HG03175 (cell line): Measurements from ENCODE around the gene MRPL1.
"Not testable (repeated sequence)": the region's sequence is repeated elsewhere in the genome, so short reads cannot be mapped to it uniquely, and the experiment has no call there.

Source experiments
- ATAC-seq: cut with Tn5 transposase; IDR thresholded peaks from one replicate; pipeline ENCODE4 v1.9.1; 2021; ENCODE audit warnings: mild to moderate bottlenecking, moderate library complexity; ENCODE audit not compliant: unreplicated experiment

The MRPL1 gene

DNA sequence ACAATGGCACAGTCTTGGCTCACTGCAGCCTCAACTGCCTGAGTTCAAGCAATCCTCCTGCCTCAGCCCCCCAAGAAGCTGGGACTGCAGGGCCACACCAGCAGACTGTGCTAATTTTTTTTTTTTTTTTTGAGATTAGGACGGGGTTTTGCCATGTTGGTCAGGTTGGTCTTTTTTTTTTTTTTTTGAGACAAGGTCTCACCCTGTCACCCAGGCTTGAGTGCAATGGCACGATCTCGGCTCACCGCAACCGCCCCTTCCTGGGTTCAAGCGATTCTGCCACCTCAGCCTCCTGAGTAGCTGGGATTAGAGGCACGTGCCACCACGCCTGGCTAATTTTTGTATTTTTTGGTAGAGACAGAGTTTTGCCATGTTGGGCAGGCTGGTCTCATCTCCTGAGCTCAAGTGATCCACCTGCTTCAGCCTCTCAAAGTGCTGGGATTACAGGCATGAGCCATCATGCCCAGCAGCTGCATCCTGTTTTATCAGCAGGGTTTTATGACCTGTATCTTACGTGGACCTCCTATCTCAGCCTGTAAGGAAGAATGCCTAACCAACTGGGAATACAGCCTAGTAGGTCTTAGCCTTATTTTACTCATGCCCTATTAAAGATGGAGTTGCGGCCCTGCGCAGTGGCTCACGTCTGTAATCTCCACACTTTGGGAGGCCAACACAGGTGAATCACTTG lies 13.2 kb upstream of the MRPL1 start:
- ATAC-seq: no peak

DNA sequence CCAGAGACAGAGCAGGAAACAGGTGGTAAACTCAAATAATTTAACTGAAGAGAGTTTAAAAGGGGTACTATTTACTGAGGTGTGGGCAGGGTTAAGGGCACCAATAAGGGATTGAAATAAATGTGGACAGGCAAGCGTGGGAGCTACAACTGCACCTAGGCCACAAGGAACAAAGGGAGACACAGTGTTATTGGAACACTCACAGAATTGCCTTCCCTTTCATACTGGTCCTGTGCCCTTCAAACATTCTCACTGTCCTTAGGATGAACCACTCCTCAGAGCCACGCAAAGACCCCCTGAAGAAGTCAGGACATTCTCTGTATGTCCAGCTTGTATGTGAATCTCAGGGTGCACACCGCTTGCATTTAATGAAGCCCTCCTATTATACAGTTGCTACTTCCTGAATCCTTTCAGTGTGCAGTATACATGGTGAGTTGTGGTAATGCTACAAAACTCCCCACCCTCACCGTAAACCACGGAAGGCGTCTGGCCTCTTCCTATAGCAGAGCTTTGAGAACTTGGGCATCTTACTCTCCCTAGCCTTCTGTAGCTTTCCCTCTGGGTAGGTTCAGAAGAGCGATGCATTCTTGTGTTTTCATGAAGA lies 9.6 kb upstream of the MRPL1 start:
- ATAC-seq: peak; percentile 92

DNA sequence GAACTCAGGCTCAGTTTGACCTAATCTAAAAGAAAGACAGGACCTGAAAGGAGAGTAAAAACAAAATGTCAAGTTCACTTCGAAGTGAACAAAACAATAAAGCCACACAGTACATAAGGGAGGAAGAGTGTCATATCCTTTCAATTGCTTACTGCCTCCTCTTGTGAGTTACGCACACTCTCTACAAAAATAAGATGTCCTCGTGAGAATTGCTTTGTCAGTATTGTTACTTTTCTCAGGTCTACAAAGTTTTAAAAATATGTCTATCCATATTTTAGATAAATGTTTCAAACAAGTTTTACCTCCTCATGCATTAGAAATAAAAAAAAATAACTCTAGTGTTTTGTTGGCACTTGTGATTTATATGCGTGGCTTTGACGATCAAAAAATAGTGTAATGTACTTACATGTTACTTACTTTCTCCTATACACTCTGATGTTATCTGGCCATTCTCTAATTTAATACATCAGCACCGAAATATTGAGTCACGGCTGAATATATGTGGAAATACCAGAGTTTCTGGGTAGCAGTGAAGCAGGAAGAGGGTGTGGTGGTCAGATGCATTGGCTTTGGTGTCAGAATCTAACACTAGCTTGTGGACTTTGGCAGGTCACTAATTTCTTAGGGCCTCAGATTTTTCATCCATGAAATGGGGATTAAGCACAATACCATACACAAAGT lies 8.1 kb upstream of the MRPL1 start:
- ATAC-seq: no peak

DNA sequence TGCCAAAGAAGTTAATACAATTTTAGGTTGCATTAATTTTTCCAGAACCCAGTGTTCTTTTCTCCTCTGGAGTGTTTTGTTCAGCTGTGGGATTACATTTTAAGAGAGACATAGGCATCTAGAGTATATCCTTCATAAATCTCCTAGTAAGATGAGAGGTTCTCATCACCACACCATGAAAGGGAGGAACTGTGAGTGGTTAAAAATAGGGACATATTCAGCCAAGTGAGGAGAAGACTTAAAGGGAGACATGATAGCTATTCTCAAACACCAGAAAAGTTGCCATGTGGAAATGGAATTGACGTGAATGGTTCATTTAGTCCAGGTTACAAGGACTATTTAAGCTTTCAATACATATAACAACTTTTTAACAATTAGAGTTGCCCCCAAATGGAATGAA lies 6.5 kb upstream of the MRPL1 start:
- ATAC-seq: no peak

DNA sequence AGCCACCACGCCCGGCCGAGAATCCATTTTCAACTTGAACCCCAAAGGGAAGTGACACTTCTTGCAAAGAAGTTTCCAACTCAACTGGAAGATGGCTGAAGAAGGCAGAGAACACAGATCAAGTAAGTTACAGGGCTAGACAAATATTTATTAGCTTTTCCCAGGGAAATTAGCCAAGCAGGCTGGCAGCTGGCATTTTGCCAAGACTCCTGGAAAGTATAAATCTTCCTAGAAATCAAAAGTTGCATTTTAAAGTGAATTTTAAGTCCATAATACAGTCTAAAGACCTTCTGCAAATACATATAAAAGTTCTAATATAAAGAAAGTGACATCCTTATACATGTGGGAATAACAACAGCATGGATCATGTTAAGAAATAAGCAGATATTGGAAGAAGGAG lies 3.4 kb upstream of the MRPL1 start:
- ATAC-seq: no peak

DNA sequence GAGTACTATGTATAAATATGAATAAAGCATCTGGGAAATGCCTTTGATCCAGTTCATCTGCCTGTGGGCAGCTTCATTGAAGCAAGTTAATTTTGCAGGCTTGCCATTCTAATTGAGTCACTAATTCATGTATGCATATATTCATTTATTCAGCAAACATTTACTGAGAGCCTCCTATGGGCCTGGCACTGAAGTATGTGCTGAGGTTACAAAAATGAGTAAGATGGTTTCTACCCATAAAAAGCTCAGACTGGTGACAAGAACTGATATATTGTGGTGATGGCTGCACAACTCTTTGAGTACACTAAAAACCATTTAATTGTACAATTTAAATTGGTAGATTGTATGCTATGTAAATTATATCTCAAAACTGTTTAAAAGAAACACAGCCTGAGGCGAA lies 1.1 kb upstream of the MRPL1 start:
- ATAC-seq: peak; percentile 16

DNA sequence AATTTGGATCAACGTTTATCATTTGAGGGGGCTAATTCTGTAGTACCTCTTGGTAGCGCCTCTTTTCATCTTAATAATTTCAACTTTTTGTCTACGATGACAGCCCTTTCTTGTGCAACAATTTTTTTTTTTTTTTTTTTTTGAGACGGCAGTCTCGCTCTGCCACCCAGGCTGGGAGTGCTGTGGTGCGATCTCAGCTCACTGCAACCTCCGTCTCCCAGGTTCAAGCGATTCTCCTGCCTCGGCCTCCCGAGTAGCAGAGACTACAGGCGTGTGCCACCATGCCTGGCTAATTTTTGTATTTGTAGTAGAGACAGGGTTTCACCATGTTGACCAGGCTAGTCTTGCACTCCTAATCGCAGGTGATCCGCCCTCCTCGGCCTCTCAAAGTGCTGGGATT lies 711 bp downstream of the MRPL1 start:
- not testable (repeated sequence) for ATAC-seq

DNA sequence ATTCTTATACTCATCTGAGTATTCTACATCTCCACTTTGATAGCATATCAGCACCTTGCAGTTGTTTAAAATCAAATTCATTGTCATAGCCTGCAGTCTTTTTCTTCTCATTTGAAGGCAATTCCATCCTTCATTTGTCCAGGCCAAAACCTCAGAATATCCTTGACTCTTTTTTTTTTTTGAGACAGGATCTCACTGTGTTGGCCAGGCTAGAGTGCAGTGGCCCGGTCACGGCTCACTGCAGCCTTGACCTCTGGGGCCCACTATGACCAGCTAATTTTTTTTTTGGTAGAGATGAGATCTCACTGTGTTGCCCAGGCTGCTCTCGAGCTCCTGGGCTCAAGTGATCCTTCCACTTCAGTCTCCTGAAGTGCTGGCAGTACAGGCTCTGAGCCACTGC lies 2.6 kb downstream of the MRPL1 start:
- no peak for ATAC-seq

DNA sequence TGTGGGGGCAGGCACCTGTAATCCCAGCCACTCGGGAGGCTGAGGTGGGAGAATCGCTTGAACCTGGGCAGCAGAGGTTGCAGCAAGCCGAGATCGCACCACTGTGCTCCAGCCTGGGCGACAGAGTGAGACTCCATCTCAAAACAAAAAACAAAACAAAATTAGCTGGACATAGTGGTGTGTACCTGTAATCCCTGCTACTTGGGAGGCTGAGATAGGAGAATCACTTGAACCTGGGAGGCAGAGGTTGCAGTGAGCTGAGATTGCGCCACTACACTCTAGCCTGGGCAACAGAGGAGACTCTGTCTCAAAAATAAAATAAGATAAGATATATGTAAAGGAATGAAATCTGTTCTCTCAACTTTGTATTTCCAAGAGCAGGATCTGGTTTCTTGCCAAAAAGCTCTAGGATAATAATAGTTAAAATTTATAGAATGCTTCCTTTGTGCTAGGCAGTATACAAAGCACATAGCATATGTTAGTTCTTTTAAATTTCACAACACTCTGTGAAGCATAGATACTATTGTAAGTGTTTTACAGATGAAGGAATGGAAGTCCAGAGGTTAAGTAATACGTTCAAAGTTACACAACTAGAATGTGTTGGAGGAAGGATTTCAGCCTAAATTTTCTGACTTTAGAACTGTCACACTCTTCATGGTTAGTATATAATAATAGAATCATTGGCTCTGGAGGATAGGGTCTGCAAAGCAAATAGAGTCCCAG lies 10.3 kb downstream of the MRPL1 start:
- no peak for ATAC-seq

DNA sequence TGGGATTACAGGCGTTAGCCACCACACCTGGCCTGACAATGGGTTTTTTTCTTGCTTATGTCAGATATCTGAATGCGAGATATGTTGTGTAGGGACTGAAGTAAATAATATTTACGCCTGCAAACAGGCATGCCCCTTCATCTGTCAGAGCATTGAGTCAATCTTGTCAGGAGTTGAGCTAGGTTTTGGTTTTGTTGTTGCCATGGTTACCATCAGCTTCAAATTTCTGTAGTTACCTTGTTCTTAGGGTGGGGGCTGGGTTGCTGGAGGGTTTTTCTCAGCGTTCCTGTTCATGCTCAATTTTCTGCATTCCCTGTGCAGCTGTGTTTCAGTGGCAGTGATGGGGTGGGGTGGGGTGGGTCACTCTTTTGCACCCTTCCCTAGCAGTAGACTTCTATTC lies 14.5 kb downstream of the MRPL1 start:
- no peak for ATAC-seq

DNA sequence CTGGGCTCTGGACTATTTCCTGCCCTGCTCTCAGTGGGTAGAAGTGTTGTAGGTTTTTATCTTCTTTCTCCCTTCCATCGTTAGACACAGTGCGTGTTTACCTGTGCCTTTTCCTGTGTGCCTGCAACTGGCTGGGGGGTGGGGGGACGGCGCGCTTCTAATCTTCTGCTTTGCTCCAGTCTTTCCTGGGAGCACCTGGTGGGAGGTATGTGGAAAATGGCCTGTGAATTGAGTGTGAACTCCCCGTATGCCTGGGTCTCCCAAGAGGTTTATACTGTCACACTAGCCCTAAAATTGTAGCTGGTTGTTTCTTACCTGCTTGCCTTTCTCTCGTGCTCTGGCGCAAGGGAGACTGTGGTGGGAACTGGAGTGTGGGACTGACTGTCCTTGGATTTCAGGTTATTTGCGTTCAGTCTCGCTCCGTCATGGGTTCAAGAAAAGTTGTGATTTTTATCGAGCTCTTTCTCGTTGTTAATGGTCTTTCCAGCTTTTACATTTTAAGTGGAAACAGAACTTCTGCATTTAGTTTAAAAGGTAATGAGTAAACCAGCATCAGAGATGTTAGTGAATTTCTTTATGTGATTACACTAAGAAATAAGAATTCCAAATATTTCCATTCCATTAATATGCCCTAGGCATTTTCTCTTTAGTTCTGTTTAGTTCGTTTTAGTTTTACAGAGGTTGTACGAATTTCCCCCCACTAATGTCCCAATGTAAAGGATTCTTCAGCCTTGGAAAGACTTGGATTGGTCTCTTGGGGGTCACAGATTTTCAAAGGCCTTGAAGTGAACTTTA lies 15.3 kb downstream of the MRPL1 start:
- ATAC-seq: no peak

DNA sequence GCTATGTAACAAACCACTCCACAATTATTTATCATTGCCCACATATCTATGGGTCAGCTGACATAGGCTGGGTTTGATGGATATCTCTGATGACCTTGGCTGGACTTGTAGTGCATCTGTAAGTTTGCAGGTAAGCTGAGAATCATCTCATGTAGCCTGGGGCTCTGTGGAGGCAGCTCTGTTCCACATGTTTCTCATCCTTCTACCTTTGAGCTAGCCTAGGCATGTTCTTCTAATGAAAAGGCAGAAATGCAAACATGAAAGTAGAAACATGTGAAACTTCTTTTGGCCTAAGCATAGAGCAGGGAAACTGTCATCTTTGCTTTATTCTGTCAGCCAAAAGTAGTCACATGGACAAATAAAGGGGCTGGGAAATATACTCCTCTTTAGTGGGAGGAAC lies 18.2 kb downstream of the MRPL1 start:
- ATAC-seq: no peak

DNA sequence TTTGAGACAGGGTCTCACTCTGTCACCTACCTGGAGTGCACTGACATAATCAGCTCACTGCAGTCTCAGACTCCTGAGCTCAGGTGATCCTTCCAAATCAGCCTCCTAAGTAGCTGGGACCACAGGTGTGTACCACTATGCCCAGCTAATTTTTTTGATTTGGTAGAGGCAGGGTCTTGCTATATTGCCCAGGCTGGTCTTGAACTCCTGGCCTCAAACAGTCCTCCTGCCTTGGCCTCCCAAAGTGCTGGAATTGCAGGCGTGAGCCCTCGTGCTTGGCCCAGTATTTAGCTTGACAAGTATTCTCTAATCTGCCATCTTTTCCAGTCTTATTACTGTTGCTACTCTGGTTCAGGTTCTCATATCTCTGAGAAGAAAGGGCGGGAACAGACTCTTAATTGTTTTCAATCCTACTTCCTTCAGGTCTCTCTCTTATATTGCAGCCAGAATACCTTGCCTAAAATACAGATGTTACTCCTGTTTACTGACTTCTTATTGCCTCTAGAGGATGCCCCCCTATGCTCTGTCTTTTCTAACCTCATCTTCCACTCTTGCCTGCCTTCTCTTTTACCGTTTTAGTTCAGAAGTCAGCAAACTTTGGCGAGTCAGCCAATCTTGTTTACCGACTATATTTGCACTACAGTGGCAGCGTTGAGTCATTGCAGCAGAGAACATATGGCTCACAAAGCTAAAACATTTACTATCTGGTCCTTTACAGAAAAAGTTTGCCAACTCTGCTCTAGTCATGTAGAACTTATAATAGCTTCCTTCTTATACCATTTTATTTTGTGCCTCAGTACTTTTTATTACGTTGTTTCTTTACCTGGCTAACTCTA lies 19.0 kb downstream of the MRPL1 start:
- no peak for ATAC-seq

DNA sequence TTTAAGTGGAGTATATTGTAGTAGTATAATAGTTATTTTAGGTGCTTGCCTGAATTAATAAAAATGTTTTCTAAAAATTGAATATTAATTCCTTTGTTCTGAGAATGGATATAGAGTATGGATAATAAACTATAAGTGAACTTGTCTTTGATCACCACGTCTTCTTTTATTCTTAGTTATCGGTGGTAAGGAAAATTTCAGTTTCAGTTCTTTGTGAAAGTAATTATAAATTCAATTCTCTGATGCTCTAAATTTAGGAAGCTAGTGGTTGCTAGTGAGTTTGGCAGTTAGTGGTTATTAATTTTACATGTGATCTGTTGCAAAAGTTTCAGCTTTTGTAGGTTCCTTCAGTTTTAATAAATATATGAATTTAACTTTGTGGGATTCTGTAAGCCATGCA lies 30.8 kb downstream of the MRPL1 start:
- peak; percentile 58 for ATAC-seq

DNA sequence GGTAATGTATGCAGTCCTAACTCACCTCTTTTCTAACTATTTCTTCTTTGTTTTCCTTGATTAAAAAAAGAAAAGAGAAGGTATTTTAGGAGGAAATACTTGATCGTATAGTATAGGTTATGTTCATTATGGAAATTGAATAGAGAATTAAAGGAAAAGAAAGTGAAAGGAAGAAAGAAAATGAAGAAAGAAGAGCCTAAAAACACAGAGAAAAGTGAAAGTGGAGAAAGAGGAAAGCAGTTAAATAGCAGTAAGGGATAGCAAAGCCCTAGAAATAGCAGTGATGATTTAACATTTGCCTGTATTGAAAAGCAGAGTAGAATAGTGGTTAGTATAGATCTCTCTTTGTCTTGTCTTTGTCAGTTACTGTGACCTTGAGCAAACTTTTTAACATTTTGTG lies 37.0 kb downstream of the MRPL1 start:
- no peak for ATAC-seq

DNA sequence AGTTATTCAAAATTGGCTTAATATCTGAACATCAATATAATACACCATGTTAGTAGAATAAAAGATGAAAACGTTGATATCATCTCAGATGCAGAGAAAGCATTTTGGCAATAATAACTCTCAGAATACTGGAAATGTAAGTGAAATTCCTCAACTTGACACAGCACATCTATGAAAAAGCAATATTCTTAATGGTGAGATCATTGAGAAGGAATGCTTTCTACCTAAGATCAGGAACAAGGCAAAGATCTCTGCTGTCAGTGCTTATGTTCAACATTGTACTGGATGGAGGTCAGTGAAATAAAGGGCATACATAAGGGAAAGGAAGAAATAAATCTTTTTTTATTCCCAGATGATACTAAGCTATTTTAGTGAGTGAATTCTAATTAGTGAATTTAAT lies 40.6 kb downstream of the MRPL1 start:
- no peak for ATAC-seq

DNA sequence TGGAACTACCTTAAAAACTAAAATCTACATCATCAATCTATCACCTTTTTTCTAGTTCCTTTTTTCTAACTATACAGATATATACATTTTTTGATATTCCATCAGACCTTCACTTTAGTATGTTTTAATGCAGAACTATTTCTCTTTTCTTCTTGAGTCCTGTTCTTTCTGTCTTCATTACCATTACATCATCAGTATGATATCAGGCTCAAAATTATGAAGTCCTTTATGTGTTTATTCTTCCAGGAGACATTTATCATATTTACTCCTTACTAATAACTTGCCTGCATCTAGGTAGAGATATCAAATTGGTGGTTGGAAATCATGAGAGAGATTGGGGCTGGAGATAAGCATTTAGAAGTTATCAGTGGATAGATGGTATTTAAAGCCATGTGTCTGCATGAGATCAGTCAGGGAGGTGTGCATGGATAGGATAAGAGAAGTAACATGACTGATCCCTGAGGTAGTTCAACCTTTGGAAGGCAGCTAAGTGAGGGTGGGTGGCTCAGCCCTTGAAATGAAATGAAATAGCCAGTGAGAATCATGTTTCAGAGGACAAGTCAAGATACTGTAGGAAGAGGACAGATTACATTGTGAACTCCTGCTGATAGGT lies 43.1 kb downstream of the MRPL1 start:
- ATAC-seq: no peak

DNA sequence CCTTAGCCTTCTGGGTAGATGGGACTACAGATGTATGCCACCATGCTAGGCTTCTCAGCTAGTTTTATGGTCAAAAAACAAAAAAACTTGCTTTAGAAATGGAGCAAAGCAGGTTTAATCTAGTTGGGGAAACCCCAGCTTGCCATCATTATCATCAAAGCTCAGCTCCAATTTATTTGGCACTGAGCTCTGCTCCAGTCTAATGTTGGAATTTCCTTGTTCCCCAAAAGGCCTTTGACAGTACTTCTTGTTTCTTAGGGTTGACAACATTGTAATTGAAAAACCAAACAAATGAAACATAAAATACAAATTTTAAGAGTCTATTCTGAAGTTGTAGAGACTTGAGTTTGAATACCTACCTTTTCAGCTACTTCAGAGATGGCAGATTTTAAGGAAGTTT lies 48.0 kb downstream of the MRPL1 start:
- no peak for ATAC-seq

DNA sequence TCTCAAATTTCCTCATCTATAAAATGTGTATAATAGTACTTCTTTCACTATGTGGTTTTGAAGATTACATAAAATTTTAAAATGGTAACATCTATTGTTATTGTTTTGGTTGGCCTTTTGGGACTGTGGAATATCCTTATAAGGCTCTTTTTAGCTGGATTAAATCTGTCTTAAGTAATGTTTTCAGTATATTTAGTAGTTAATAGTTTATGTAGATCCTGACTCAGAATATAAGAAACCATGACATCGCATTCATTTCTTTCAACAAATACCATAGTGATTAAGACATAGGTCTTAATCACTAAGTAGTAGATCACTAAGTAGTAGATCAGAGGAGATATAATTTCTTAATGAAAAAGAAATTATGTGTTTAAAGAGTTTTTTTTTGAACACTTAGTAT lies 48.5 kb downstream of the MRPL1 start:
- no peak for ATAC-seq
